NT2/D1 (cell line): ENCODE data around the gene ARPC5L.

Experiments used
- DNase-seq: peaks from one replicate; pipeline ENCODE4 v3.0.0-alpha.2; 2011; ENCODE audit warnings: low read depth, low spot score
- H3K27me3 ChIP-seq: 2 replicates; pipeline ENCODE4 v1.6.0; 2011; ENCODE audit warnings: mild to moderate bottlenecking; ENCODE audit not compliant: insufficient read length, insufficient read depth
- H3K36me3 ChIP-seq: 2 replicates; pipeline ENCODE4 v1.6.1; 2011; ENCODE audit warnings: mild to moderate bottlenecking, low read length, mixed read lengths; ENCODE audit not compliant: insufficient read depth, insufficient read length
- H3K4me1 ChIP-seq: 2 replicates; pipeline ENCODE4 v1.5.1; 2011; ENCODE audit not compliant: insufficient read depth, insufficient read length
- H3K4me3 ChIP-seq: 2 replicates; pipeline ENCODE4 v1.5.1; 2011; ENCODE audit warnings: low read depth; ENCODE audit not compliant: insufficient read length
- H3K9ac ChIP-seq: 2 replicates; pipeline ENCODE4 v1.6.0; 2011; ENCODE audit warnings: low read depth; ENCODE audit not compliant: insufficient read length
- H3K9me3 ChIP-seq: 2 replicates; pipeline ENCODE4 v1.5.1; 2011; ENCODE audit warnings: mild to moderate bottlenecking, low read length; ENCODE audit not compliant: insufficient read depth
- SUZ12 ChIP-seq: IDR thresholded peaks from 2 replicates; pipeline ENCODE4 v1.6.1; 2011; ENCODE audit not compliant: insufficient read length, insufficient read depth; ENCODE audit errors: extremely low read depth
- YY1 ChIP-seq: IDR thresholded peaks from 2 replicates; pipeline ENCODE4 v1.6.1; 2011; ENCODE audit not compliant: insufficient read length, insufficient read depth
- ZNF274 ChIP-seq: IDR thresholded peaks from 2 replicates; pipeline ENCODE4 v1.6.1; 2011; ENCODE audit warnings: mild to moderate bottlenecking, low read depth, low read length

Gene ARPC5L

DNA sequence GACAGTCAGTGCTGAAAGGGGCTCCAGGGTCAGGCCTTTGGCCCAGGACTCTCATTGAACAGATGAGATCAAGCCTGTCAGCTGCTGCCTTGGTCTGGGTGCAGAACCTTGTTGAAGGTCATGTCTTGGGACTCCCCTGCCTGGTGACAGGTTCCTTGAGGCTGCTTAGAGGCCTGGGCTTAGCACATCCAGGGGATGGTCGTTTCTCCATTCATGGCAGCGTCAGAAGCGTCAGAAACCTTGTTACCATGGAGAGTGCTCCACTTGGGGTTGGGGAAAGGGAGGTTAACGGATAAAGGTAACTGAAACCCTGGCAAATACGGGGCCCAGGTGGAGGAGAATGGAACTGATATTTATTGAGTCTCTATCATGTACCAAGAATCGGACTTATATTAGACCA, 8.8 kb downstream of the ARPC5L start:
- no peaks in the 10 kb centered on the region for H3K27me3 ChIP-seq
- peak overlapping the region; percentile 100 for H3K9ac ChIP-seq
- no peak for DNase-seq
- TF ChIP-seq YY1 (no peak), SUZ12 (no peak), ZNF274 (no peak)
- peak overlapping the region; percentile 76 for H3K4me3 ChIP-seq
- H3K36me3 ChIP-seq, result peaks cover 68% of the 10 kb centered on the region
- H3K9me3 ChIP-seq, result no peaks in the 10 kb centered on the region
- peaks cover 20% of the 10 kb centered on the region for H3K4me1 ChIP-seq

DNA sequence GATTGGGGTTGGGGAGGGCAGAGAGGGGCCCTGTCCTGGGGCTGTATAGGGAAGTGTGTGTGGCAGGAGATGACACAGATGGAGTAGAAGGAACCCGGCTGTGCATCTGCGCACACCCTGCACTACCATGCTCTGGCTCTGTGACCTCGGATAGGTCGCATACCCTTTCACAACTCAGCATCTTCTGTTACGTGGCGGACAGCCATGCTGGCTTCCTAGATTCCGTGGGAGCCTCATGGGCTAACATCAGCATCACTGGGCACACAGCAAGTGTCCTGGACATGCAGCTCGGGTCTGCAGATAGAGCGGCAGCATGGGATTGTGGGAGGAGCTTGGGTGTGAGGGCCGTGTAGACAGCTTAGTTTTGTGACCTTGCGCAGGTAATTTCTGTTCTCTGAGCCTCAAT, 9.2 kb downstream of the ARPC5L start:
- DNase-seq, result no peak
- Histone ChIP-seq H3K4me1 (peaks cover 21% of the 10 kb centered on the region), H3K4me3 (peak overlapping the region; percentile 19), H3K9ac (peak overlapping the region; percentile 61), H3K27me3 (no peaks in the 10 kb centered on the region), H3K9me3 (no peaks in the 10 kb centered on the region), H3K36me3 (peaks cover 71% of the 10 kb centered on the region)
- TF ChIP-seq ZNF274 (no peak), SUZ12 (no peak), YY1 (no peak)

DNA sequence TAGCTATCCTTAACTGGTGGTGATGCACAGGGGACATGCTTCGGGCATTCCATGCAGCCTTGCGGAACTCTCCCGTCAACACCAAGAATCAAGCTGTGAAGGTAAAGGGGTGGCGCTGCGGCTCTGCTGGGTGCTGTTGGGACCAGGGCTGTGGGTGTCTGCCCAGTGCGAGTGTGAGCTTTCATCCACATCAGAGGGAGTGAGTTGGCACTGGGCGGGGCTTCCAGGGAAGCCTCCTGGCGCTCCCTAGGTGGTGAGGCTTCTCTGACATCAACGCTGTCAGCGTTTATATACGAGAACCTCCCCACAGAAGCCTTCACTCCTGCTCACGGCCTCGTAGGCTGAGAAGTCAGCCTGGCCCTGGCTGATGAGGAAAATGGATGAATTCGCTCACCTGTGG, 11.7 kb downstream of the ARPC5L start:
- Histone ChIP-seq H3K9me3 (no peaks in the 10 kb centered on the region), H3K36me3 (peaks cover 81% of the 10 kb centered on the region), H3K4me3 (no peak overlapping the region), H3K9ac (peak overlapping the region; percentile 16), H3K4me1 (peaks cover 21% of the 10 kb centered on the region), H3K27me3 (no peaks in the 10 kb centered on the region)
- no peak for DNase-seq
- TF ChIP-seq SUZ12, result no peak
- TF ChIP-seq ZNF274, result no peak
- TF ChIP-seq YY1, result no peak

DNA sequence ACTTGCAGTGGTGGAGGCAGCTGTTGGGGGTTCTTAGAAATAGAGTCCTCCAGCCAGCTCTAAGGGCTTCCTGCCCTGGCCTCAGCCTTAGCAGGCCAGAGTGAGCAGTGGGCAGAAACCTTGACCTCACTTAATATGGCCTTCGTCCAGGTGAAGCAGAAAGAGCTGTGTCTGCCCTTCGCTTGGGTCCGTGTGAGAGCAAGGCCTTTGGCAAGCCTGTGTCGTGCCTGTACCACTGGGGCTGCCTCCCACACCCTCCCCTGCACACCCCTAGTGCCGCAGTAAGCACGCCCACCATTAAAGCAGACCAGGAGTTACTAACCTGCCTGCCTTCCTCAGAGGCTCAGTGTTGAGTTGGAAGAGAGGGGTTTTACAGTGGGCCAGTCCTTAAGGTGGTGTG, 13.6 kb downstream of the ARPC5L start:
- no peak overlapping the region for H3K4me3 ChIP-seq
- TF ChIP-seq SUZ12, result no peak
- TF ChIP-seq ZNF274, result no peak
- no peak overlapping the region for H3K9ac ChIP-seq
- H3K36me3 ChIP-seq, result peaks cover 77% of the 10 kb centered on the region
- peaks cover 27% of the 10 kb centered on the region for H3K4me1 ChIP-seq
- no peaks in the 10 kb centered on the region for H3K9me3 ChIP-seq
- no peak for DNase-seq
- H3K27me3 ChIP-seq, result no peaks in the 10 kb centered on the region

DNA sequence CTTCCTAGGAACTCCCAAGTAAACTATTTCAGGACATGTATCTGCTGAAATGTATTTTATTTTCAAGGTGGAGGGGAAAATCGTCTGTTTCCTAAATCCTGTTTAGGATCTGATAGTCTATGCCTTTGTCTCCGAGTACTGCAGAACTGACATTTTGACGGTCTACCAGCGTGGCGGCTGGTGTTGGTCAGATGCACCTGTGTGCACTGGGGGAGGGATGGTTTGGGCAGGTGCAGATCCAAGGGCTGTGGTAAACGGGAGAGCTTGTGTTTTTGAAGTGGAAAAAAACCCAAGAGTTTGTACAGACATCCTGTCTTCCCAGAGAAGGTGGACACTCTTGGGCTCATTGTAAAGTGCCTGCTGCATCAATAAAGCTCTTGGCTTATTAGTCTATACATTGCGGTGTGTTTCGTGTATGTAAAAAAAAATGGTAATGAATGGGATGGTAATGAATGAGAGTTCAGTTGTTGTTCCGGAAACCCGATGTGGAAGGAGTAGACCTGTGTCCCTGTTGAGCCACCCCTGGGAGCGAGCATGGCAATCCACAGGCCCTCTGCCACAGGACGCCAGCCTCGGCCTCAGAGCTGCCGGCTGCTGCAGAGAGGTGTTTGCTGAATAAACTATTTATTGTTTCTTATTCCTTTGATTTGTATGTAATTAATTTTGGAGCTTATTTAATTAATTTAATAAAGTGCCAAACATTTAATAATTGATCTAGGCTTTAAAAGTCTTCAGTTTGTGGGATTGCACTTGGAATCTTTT, 15.3 kb downstream of the ARPC5L start:
- peaks cover 24% of the 10 kb centered on the region for H3K4me1 ChIP-seq
- no peaks in the 10 kb centered on the region for H3K27me3 ChIP-seq
- no peaks in the 10 kb centered on the region for H3K9me3 ChIP-seq
- H3K4me3 ChIP-seq, result no peak overlapping the region
- no peak overlapping the region for H3K9ac ChIP-seq
- H3K36me3 ChIP-seq, result peaks cover 71% of the 10 kb centered on the region
- TF ChIP-seq ZNF274 (no peak), SUZ12 (no peak), YY1 (no peak)
- DNase-seq, result no peak

DNA sequence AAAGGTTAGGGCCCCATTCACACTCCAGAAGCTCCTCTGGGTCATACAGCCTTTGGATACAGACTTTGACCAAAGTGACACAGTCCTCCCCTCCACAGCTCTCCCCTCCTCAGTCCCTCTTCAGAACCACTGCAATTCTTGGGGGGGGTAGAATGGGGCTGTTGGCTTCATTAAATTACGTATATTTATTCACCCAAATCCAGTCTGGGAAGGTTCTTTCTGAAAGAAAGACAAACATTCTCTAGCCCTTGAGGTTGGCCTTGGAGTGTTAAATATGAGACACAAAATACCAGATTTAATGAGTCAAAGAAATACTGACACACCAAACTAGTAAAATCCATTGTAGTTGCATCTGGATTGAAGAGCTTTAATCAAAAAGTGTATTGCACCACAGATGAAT, 16.1 kb downstream of the ARPC5L start:
- H3K4me1 ChIP-seq, result peaks cover 24% of the 10 kb centered on the region
- no peak overlapping the region for H3K9ac ChIP-seq
- no peak overlapping the region for H3K4me3 ChIP-seq
- no peak for DNase-seq
- H3K27me3 ChIP-seq, result no peaks in the 10 kb centered on the region
- peaks cover 69% of the 10 kb centered on the region for H3K36me3 ChIP-seq
- H3K9me3 ChIP-seq, result no peaks in the 10 kb centered on the region
- TF ChIP-seq YY1 (no peak), ZNF274 (no peak), SUZ12 (no peak)

DNA sequence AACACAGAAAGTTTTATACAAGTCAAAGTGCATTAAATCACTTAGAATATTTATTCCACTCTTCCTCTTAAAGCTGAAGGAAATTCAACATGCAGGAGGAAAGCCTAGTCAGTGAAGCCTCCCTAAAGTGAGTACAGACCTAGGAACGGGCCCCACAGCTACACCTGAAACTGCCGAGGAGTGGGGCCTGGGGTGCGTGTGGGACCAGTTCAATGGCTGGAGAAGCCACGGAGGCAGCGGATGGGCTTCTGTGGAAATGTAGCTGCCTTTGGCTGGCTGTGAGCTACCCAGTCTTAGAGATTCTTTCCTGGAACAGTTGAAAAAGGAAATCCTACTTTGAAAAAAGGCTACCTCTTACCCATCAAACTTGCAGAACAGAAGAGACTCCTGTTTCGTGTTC, 16.6 kb downstream of the ARPC5L start:
- Histone ChIP-seq H3K9ac (no peak overlapping the region), H3K36me3 (peaks cover 64% of the 10 kb centered on the region), H3K27me3 (no peaks in the 10 kb centered on the region), H3K9me3 (no peaks in the 10 kb centered on the region), H3K4me3 (no peak overlapping the region), H3K4me1 (peaks cover 20% of the 10 kb centered on the region)
- DNase-seq, result no peak
- no peak for TF ChIP-seq YY1
- no peak for TF ChIP-seq SUZ12

DNA sequence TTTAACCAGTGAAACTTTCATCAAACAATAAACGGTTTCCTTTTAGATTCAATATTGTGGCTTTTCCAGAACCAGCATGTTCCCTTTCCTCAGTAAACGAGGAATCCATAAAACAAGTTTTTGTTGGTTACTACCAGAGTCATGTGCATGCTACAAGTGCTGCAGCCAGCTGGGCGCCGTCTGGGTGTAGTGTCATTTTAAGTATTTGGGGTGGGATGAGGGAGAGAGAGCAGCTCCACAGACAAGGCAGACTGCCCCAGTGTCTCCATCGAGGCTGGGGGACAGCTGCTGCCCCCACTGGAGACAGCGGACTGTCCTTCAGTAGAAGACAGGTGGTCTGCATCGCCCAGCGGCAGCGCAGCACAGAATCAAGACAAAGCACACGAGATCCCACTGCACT, 17.3 kb downstream of the ARPC5L start:
- Histone ChIP-seq H3K27me3 (no peaks in the 10 kb centered on the region), H3K4me1 (peaks cover 18% of the 10 kb centered on the region), H3K9me3 (no peaks in the 10 kb centered on the region), H3K4me3 (no peak overlapping the region), H3K36me3 (peaks cover 57% of the 10 kb centered on the region), H3K9ac (no peak overlapping the region)
- TF ChIP-seq SUZ12 (no peak), ZNF274 (no peak), YY1 (no peak)
- no peak for DNase-seq
